Transverse colon (tissue), 4 donors: ENCODE results near the gene NT5C1A.

Source experiments
- EP300 ChIP-seq: sonication (generic); formaldehyde crosslinking; IDR thresholded peaks from one replicate; pipeline ENCODE4 v1.6.1; 2017; ENCODE audit warnings: antibody characterized with exemption, low read depth
- POLR2A ChIP-seq: fragments of 450-650 bp; IDR thresholded peaks from one replicate; pipeline ENCODE4 v1.6.1; 2016; ENCODE audit warnings: antibody characterized with exemption, mild to moderate bottlenecking, moderate library complexity
- POLR2AphosphoS5 ChIP-seq, 3 donors: sonication (generic); formaldehyde crosslinking; IDR thresholded peaks; one replicate each; pipeline ENCODE4 v1.6.1; 2016; ENCODE audit warnings: antibody characterized with exemption in 3 of 3
- TF ChIP-seq, protein P1 (sequence below), 5 experiments: fragments of 200-600 bp in 3 of 5; fragments of 450-650 bp in 2 of 5; sonication (generic) in 3 of 5; IDR thresholded peaks; 1 replicate in 2 of 5; 2 replicates in 3 of 5; pipeline ENCODE4 v1.5.1; 2016 to 2017; ENCODE audit warnings: antibody characterized with exemption in 5 of 5, inconsistent platforms in 3 of 5, mild to moderate bottlenecking in 2 of 5, moderate library complexity in 1 of 5

- TF ChIP-seq, protein P1, sequence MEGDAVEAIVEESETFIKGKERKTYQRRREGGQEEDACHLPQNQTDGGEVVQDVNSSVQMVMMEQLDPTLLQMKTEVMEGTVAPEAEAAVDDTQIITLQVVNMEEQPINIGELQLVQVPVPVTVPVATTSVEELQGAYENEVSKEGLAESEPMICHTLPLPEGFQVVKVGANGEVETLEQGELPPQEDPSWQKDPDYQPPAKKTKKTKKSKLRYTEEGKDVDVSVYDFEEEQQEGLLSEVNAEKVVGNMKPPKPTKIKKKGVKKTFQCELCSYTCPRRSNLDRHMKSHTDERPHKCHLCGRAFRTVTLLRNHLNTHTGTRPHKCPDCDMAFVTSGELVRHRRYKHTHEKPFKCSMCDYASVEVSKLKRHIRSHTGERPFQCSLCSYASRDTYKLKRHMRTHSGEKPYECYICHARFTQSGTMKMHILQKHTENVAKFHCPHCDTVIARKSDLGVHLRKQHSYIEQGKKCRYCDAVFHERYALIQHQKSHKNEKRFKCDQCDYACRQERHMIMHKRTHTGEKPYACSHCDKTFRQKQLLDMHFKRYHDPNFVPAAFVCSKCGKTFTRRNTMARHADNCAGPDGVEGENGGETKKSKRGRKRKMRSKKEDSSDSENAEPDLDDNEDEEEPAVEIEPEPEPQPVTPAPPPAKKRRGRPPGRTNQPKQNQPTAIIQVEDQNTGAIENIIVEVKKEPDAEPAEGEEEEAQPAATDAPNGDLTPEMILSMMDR (IDR thresholded peaks at IDR 0.05) = no peak
- no peak for TF ChIP-seq POLR2A
- no peak for TF ChIP-seq EP300
- TF ChIP-seq POLR2AphosphoS5 (IDR thresholded peaks at IDR 0.05) = no peak
Observed at GRCh38 chr1:39640861-39641260, 31.0 kb downstream of the NT5C1A start.
